Measurements from ENCODE around the gene ANKRD10. TPM values are rescaled to one million over a fixed set of nuclear protein-coding genes. Genes with fewer than 3 reads are reported as not detected.

The ANKRD10 gene
- total and polyA plus RNA-seq, 2 of the 8 experiments (the other 6 are each of a cell fraction or from before 2014, with no cell fraction given) = 146 to 218 TPM

DNA sequence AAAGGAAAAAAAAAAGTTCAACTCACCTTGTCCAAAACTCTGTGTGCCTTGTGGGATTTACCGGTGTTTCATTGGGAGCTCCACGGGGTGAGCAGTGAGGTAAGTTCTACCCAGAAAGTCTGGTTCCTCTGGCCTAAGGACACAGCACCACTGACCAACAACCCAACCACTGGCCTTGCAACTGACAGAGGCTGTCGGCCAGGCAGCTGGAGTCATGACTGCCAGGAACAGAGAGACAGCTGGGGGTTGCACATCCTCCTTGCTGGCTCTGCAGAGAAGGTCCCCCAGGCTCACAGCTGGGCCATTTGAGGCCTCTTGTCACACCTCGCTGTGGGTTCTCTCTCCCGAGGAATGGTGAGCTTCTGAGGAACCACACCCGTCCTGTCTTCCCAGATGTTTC, 59.5 kb downstream of the ANKRD10 start:
- H2BK15ac ChIP-seq (ENCODE audit: low read length) = no peak overlapping the region
- no peak overlapping the region for H3K27ac ChIP-seq (ENCODE audit: low read depth, low read length)
- no peak overlapping the region for H3K4me2 ChIP-seq (ENCODE audit: insufficient read depth in 1 of 2, low read depth in 2 of 2, low read length in 2 of 2)
- H3K27me3 ChIP-seq (replicated peaks in 1 of 4; ENCODE audit: control insufficient read depth in 3 of 4, extremely low read depth in 1 of 4, insufficient read depth in 3 of 4, low read length in 3 of 4) = no peaks in the 10 kb centered on the region
- no peak overlapping the region for H3K56ac ChIP-seq (replicated peaks; ENCODE audit: insufficient read length, low read depth, low read length)
- no peak overlapping the region for H2AFZ ChIP-seq (ENCODE audit: low read length)
- H3K79me1 ChIP-seq (ENCODE audit: low read depth, low read length) = no peaks in the 10 kb centered on the region
- H3K4me1 ChIP-seq (replicated peaks in 1 of 4; ENCODE audit: control insufficient read depth in 3 of 4, insufficient read depth in 4 of 4, low read length in 3 of 4) = peaks cover 0 to 12% (median 0%) of the 10 kb centered on the region in 4 experiments; a peak in 3 of 7 replicates
- no peak overlapping the region for H4K5ac ChIP-seq (ENCODE audit: insufficient read length, low read depth, low read length)
- WGBS, 2 experiments (ENCODE audit: extremely low coverage in 1 of 2, insufficient coverage in 1 of 2, insufficient read length in 1 of 2, insufficient replicate concordance in 2 of 2, low coverage in 1 of 2, low lambda C conversion rate in 2 of 2, missing lambda C conversion rate in 1 of 2) = 85% methylated on average over 6 of the region's 6 CpGs; no CpG with 5 or more reads in 1 of the 2 experiments
- no peaks in the 10 kb centered on the region for H3K36me3 ChIP-seq (ENCODE audit: control insufficient read depth in 2 of 4, insufficient read depth in 4 of 4, low read length in 3 of 4)
- CTCF ChIA-PET (ENCODE audit: partially characterized antibody) = interaction anchor here (0.5 to 1.1 kb wide), 3 partner anchors 21 to 604 kb away, joined by 3 to 4 read pairs (median 3); no protein-coding TSS in a partner anchor
- no peaks in the 10 kb centered on the region for H3K23me2 ChIP-seq (ENCODE audit: low read depth, low read length)
- H4K91ac ChIP-seq (replicated peaks; ENCODE audit: insufficient read length, low read length) = no peak overlapping the region
- no peak overlapping the region for H3K23ac ChIP-seq (ENCODE audit: insufficient read length)
- TF ChIP-seq JUN (IDR thresholded peaks at IDR 0.05; ENCODE audit: low read depth, low read length) (no peak), POU5F1 (IDR thresholded peaks at IDR 0.05; ENCODE audit: low read depth, low read length) (no peak), PHF8 (conservative IDR thresholded peaks at IDR 0.05; ENCODE audit: low read depth, low read length) (no peak), BACH1 (IDR thresholded peaks at IDR 0.05; ENCODE audit: low read length) (no peak), RFX5 (IDR thresholded peaks at IDR 0.05; ENCODE audit: borderline replicate concordance, low read depth, low read length) (no peak), ASH2L (IDR thresholded peaks at IDR 0.05; ENCODE audit: low read length) (no peak), KDM4A (IDR thresholded peaks at IDR 0.05; ENCODE audit: low read depth, low read length, severe bottlenecking) (no peak), JUND (IDR thresholded peaks at IDR 0.05; ENCODE audit: low read length) (no peak), CREB1 (IDR thresholded peaks at IDR 0.05) (no peak), RBBP5 (IDR thresholded peaks at IDR 0.05; ENCODE audit: borderline replicate concordance, low read depth, low read length) (no peak), TEAD4 (IDR thresholded peaks at IDR 0.05; ENCODE audit: low read depth, low read length) (no peak)
- TF ChIP-seq, protein P1, sequence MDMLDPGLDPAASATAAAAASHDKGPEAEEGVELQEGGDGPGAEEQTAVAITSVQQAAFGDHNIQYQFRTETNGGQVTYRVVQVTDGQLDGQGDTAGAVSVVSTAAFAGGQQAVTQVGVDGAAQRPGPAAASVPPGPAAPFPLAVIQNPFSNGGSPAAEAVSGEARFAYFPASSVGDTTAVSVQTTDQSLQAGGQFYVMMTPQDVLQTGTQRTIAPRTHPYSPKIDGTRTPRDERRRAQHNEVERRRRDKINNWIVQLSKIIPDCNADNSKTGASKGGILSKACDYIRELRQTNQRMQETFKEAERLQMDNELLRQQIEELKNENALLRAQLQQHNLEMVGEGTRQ (IDR thresholded peaks at IDR 0.05; ENCODE audit: low read length) = no peak
- POLR2A ChIA-PET (ENCODE audit: partially characterized antibody) = interaction anchor here (0.9 to 1.3 kb wide), 2 partner anchors 15 to 31 kb away, joined by 3 to 4 read pairs; no protein-coding TSS in a partner anchor
- no peak overlapping the region for H2AK5ac ChIP-seq (ENCODE audit: low read depth, low read length)
- no peak for DNase-seq (ENCODE audit: low read depth in 1 of 2, low spot score in 2 of 2)
- no peak for FAIRE-seq
- H3K4ac ChIP-seq (replicated peaks; ENCODE audit: insufficient read length, low read depth, low read length) = no peak overlapping the region
- H3K9me3 ChIP-seq (ENCODE audit: insufficient read depth in 2 of 2, low read depth in 1 of 2, low read length in 1 of 2) = peaks cover 3 to 8% of the 10 kb centered on the region in 2 experiments; a peak in 1 of 4 replicates
- H2BK120ac ChIP-seq (replicated peaks; ENCODE audit: low read depth, low read length) = no peak overlapping the region
- H3K9ac ChIP-seq (replicated peaks in 1 of 4; ENCODE audit: extremely low read depth in 1 of 4, low read depth in 3 of 4, low read length in 3 of 4) = no peak overlapping the region
- H3K18ac ChIP-seq (ENCODE audit: extremely low read depth, low read length) = no peak overlapping the region
- no peak overlapping the region for H2BK12ac ChIP-seq (ENCODE audit: low read depth, low read length)
- no peak overlapping the region for H3K4me3 ChIP-seq (ENCODE audit: extremely low read depth in 1 of 4, insufficient read depth in 2 of 4, low read depth in 3 of 4, low read length in 4 of 4)
- H3K14ac ChIP-seq (ENCODE audit: insufficient read length) = no peak overlapping the region
- H2BK5ac ChIP-seq (ENCODE audit: low read depth, low read length) = no peak overlapping the region
- no peaks in the 10 kb centered on the region for H4K20me1 ChIP-seq (replicated peaks in 1 of 2; ENCODE audit: control insufficient read depth in 1 of 2, insufficient read depth in 2 of 2, low read length in 2 of 2)
- H2BK20ac ChIP-seq (ENCODE audit: low read length) = no peak overlapping the region
- H3K79me2 ChIP-seq (ENCODE audit: control insufficient read depth in 1 of 2, insufficient read depth in 2 of 2, low read length in 2 of 2) = no peaks in the 10 kb centered on the region
- no peak overlapping the region for H4K8ac ChIP-seq (ENCODE audit: extremely low read depth, insufficient read depth, low read length)

Data from H1 (cell line).